ENCODE data around the gene ZNF281.
"Not testable (repeated sequence)": the region's sequence is repeated elsewhere in the genome, so short reads cannot be mapped to it uniquely, and the experiment has no call there.

ZNF281 gene

GRCh38 chr1:200415789-200416593, 6.2 kb upstream of the ZNF281 start:
- H3K27me3 Mint-ChIP-seq = peaks cover 0 to 4% of the 10 kb centered on the region in 2 donors
- H3K36me3 Mint-ChIP-seq = no peaks in the 10 kb centered on the region
- DNase-seq (no peak), ATAC-seq (replicated peaks) (no peak)
- H3K9me3 Mint-ChIP-seq = no peaks in the 10 kb centered on the region
- no peak overlapping the region for H3K4me3 Mint-ChIP-seq
- H3K4me1 Mint-ChIP-seq = peaks cover 4 to 6% of the 10 kb centered on the region in 2 donors
- no peak overlapping the region for H3K27ac Mint-ChIP-seq

- DNase-seq (no peak), ATAC-seq (replicated peaks) (no peak)
- Mint-ChIP-seq H3K36me3 (no peaks in the 10 kb centered on the region), H3K27me3 (peaks cover 0 to 3% of the 10 kb centered on the region in 2 donors), H3K4me1 (peaks cover 5 to 12% of the 10 kb centered on the region in 2 donors), H3K4me3 (no peak overlapping the region), H3K27ac (no peak overlapping the region), H3K9me3 (no peaks in the 10 kb centered on the region)
Measured at GRCh38 chr1:200415227-200415626, 5.4 kb upstream of the ZNF281 start.

GRCh38 chr1:200414657-200415056, 4.8 kb upstream of the ZNF281 start:
- H3K9me3 Mint-ChIP-seq = no peaks in the 10 kb centered on the region
- no peak overlapping the region for H3K4me3 Mint-ChIP-seq
- H3K4me1 Mint-ChIP-seq = peaks cover 9 to 16% of the 10 kb centered on the region in 2 donors
- DNase-seq (no peak), ATAC-seq (replicated peaks) (no peak)
- no peaks in the 10 kb centered on the region for H3K27me3 Mint-ChIP-seq
- H3K27ac Mint-ChIP-seq = no peak overlapping the region
- H3K36me3 Mint-ChIP-seq = peaks cover 2 to 3% of the 10 kb centered on the region in 2 donors

GRCh38 chr1:200413766-200414165, 3.9 kb upstream of the ZNF281 start:
- not testable (repeated sequence) for H3K27me3 Mint-ChIP-seq; H3K4me3 Mint-ChIP-seq; H3K27ac Mint-ChIP-seq; H3K36me3 Mint-ChIP-seq; DNase-seq; H3K9me3 Mint-ChIP-seq; ATAC-seq (replicated peaks)
- peaks cover 14 to 22% of the 10 kb centered on the region in 2 donors for H3K4me1 Mint-ChIP-seq

GRCh38 chr1:200411406-200412257, 1.8 kb upstream of the ZNF281 start:
- ATAC-seq (replicated peaks) (no peak), DNase-seq (no peak)
- Mint-ChIP-seq H3K4me3 (peak overlapping the region in 1 of 2 donors; percentile 22), H3K27me3 (no peaks in the 10 kb centered on the region), H3K36me3 (peaks cover 24 to 28% of the 10 kb centered on the region in 2 donors), H3K9me3 (no peaks in the 10 kb centered on the region), H3K27ac (no peak overlapping the region), H3K4me1 (peaks cover 27 to 42% of the 10 kb centered on the region in 2 donors)

- ATAC-seq (replicated peaks) = peak; percentile 8 to 20
- H3K36me3 Mint-ChIP-seq = peaks cover 32 to 38% of the 10 kb centered on the region in 2 donors
- no peak overlapping the region for H3K27ac Mint-ChIP-seq
- no peaks in the 10 kb centered on the region for H3K27me3 Mint-ChIP-seq
- H3K4me1 Mint-ChIP-seq = peaks cover 32 to 48% of the 10 kb centered on the region in 2 donors
- DNase-seq = no peak
- no peaks in the 10 kb centered on the region for H3K9me3 Mint-ChIP-seq
- H3K4me3 Mint-ChIP-seq = peak overlapping the region; percentile 90 to 97
Measured at GRCh38 chr1:200410566-200410878, 686 bp upstream of the ZNF281 start.

GRCh38 chr1:200409203-200409760, 554 bp downstream of the ZNF281 start:
- Mint-ChIP-seq H3K9me3 (no peaks in the 10 kb centered on the region), H3K27ac (peak overlapping the region; percentile 96), H3K36me3 (peaks cover 32 to 41% of the 10 kb centered on the region in 2 donors), H3K4me3 (peak overlapping the region; percentile 90 to 97), H3K27me3 (no peaks in the 10 kb centered on the region), H3K4me1 (peaks cover 30 to 47% of the 10 kb centered on the region in 2 donors)
- DNase-seq (peak; percentile 9), ATAC-seq (replicated peaks) (peak; percentile 49 to 51)

- no peak overlapping the region for H3K27ac Mint-ChIP-seq
- no peak for ATAC-seq (replicated peaks)
- peak overlapping the region; percentile 25 to 60 for H3K4me3 Mint-ChIP-seq
- H3K9me3 Mint-ChIP-seq = no peaks in the 10 kb centered on the region
- peaks cover 36 to 50% of the 10 kb centered on the region in 2 donors for H3K36me3 Mint-ChIP-seq
- H3K4me1 Mint-ChIP-seq = peaks cover 33 to 53% of the 10 kb centered on the region in 2 donors
- no peaks in the 10 kb centered on the region for H3K27me3 Mint-ChIP-seq
- DNase-seq = no peak
Measured at GRCh38 chr1:200406161-200406797, 3.6 kb downstream of the ZNF281 start.

- H3K9me3 Mint-ChIP-seq = no peaks in the 10 kb centered on the region
Measured at GRCh38 chr1:200405264-200405663, 4.6 kb downstream of the ZNF281 start.

GRCh38 chr1:200401708-200402107, 8.1 kb downstream of the ZNF281 start:
- Mint-ChIP-seq H3K36me3 (peaks cover 19 to 33% of the 10 kb centered on the region in 2 donors), H3K4me3 (no peak overlapping the region), H3K9me3 (no peaks in the 10 kb centered on the region), H3K4me1 (peaks cover 12 to 32% of the 10 kb centered on the region in 2 donors), H3K27ac (peak overlapping the region; percentile 2), H3K27me3 (no peaks in the 10 kb centered on the region)
- DNase-seq (no peak), ATAC-seq (replicated peaks) (no peak)

More at GRCh38 chr1:200405264-200405663, 4.6 kb downstream of the ZNF281 start:
- H3K4me3 Mint-ChIP-seq = no peak overlapping the region
- no peaks in the 10 kb centered on the region for H3K27me3 Mint-ChIP-seq
- peaks cover 34 to 54% of the 10 kb centered on the region in 2 donors for H3K4me1 Mint-ChIP-seq
- DNase-seq (no peak), ATAC-seq (replicated peaks) (no peak)
- H3K27ac Mint-ChIP-seq = no peak overlapping the region
- H3K36me3 Mint-ChIP-seq = peaks cover 36 to 53% of the 10 kb centered on the region in 2 donors

GRCh38 chr1:200401263-200401662, 8.6 kb downstream of the ZNF281 start:
- ATAC-seq (replicated peaks) = no peak
- peaks cover 10 to 29% of the 10 kb centered on the region in 2 donors for H3K4me1 Mint-ChIP-seq

GRCh38 chr1:200400556-200400955, 9.3 kb downstream of the ZNF281 start:
- ATAC-seq (replicated peaks) (no peak), DNase-seq (no peak)
- H3K4me3 Mint-ChIP-seq = no peak overlapping the region
- H3K36me3 Mint-ChIP-seq = peaks cover 11 to 28% of the 10 kb centered on the region in 2 donors
- H3K4me1 Mint-ChIP-seq = peaks cover 6 to 22% of the 10 kb centered on the region in 2 donors
- H3K9me3 Mint-ChIP-seq = no peaks in the 10 kb centered on the region
- H3K27me3 Mint-ChIP-seq = no peaks in the 10 kb centered on the region
- no peak overlapping the region for H3K27ac Mint-ChIP-seq

More at GRCh38 chr1:200401263-200401662, 8.6 kb downstream of the ZNF281 start:
- no peaks in the 10 kb centered on the region for H3K9me3 Mint-ChIP-seq
- no peak for DNase-seq
- H3K27ac Mint-ChIP-seq = peak overlapping the region; percentile 2
- no peaks in the 10 kb centered on the region for H3K27me3 Mint-ChIP-seq
- peaks cover 16 to 31% of the 10 kb centered on the region in 2 donors for H3K36me3 Mint-ChIP-seq
- no peak overlapping the region for H3K4me3 Mint-ChIP-seq

GRCh38 chr1:200399860-200400259, 10.0 kb downstream of the ZNF281 start:
- Mint-ChIP-seq H3K27me3 (no peaks in the 10 kb centered on the region), H3K4me3 (no peak overlapping the region), H3K9me3 (no peaks in the 10 kb centered on the region), H3K27ac (no peak overlapping the region), H3K4me1 (peaks cover 5 to 21% of the 10 kb centered on the region in 2 donors), H3K36me3 (peaks cover 11 to 25% of the 10 kb centered on the region in 2 donors)
- ATAC-seq (replicated peaks) = no peak
- DNase-seq = no peak

GRCh38 chr1:200398373-200398772, 11.5 kb downstream of the ZNF281 start:
- H3K27ac Mint-ChIP-seq = no peak overlapping the region
- H3K36me3 Mint-ChIP-seq = peaks cover 11 to 21% of the 10 kb centered on the region in 2 donors
- H3K4me3 Mint-ChIP-seq = no peak overlapping the region
- DNase-seq (no peak), ATAC-seq (replicated peaks) (no peak)
- no peaks in the 10 kb centered on the region for H3K27me3 Mint-ChIP-seq
- no peaks in the 10 kb centered on the region for H3K9me3 Mint-ChIP-seq
- H3K4me1 Mint-ChIP-seq = peaks cover 5 to 21% of the 10 kb centered on the region in 2 donors

Data from stimulated activated naive B cell treated with anti-CD40 and anti-IgM and Interleukin-4, amounts not matched to agents 10 μg/mL and 1 μg/mL and 100 μg/mL, for 72 hours (primary cell).